ENCODE data around the gene AASDH.

AASDH gene

GRCh38 chr4:56324011-56324610 is 63.2 kb downstream of the AASDH start:
- TF ChIP-seq CTCF (IDR thresholded peaks at IDR 0.05) (no peak), ZFX (IDR thresholded peaks at IDR 0.05; ENCODE audit: borderline replicate concordance) (no peak)
- no peak overlapping the region for H3K27ac ChIP-seq

- TF ChIP-seq CTCF (IDR thresholded peaks at IDR 0.05) (no peak), ZFX (IDR thresholded peaks at IDR 0.05; ENCODE audit: borderline replicate concordance) (no peak)
- no peak overlapping the region for H3K27ac ChIP-seq
These were observed 64.0 kb downstream of the AASDH start for GRCh38 chr4:56323327-56323726.

GRCh38 chr4:56321251-56321650 is 66.0 kb downstream of the AASDH start:
- TF ChIP-seq ZFX (IDR thresholded peaks at IDR 0.05; ENCODE audit: borderline replicate concordance) (no peak), CTCF (IDR thresholded peaks at IDR 0.05) (no peak)
- no peak overlapping the region for H3K27ac ChIP-seq

- TF ChIP-seq ZFX (IDR thresholded peaks at IDR 0.05; ENCODE audit: borderline replicate concordance) (no peak), CTCF (IDR thresholded peaks at IDR 0.05) (no peak)
- H3K27ac ChIP-seq, result no peak overlapping the region
These were observed 67.0 kb downstream of the AASDH start for GRCh38 chr4:56320293-56320692.

- no peak for TF ChIP-seq CTCF (IDR thresholded peaks at IDR 0.05)
- TF ChIP-seq ZFX (IDR thresholded peaks at IDR 0.05; ENCODE audit: borderline replicate concordance), result no peak
- H3K27ac ChIP-seq, result no peak overlapping the region
These were observed 68.7 kb downstream of the AASDH start for GRCh38 chr4:56318555-56318954.

- no peak overlapping the region for H3K27ac ChIP-seq
- TF ChIP-seq CTCF (IDR thresholded peaks at IDR 0.05), result no peak
- TF ChIP-seq ZFX (IDR thresholded peaks at IDR 0.05; ENCODE audit: borderline replicate concordance), result no peak
These were observed 69.5 kb downstream of the AASDH start for GRCh38 chr4:56317749-56318148.

- H3K27ac ChIP-seq, result no peak overlapping the region
- TF ChIP-seq CTCF (IDR thresholded peaks at IDR 0.05), result no peak
- no peak for TF ChIP-seq ZFX (IDR thresholded peaks at IDR 0.05; ENCODE audit: borderline replicate concordance)
These were observed 71.2 kb downstream of the AASDH start for GRCh38 chr4:56316011-56316650.

Measured in 22Rv1 (cell line).